DOHH2 (cell line): Measurements from ENCODE around the gene CAMK2D.

Experiments
- EZH2phosphoT487 ChIP-seq: fragments of 200-600 bp; sonication (generic); IDR thresholded peaks from 2 replicates; pipeline ENCODE4 v1.6.1; 2017; ENCODE audit warnings: borderline replicate concordance, mild to moderate bottlenecking, antibody characterized with exemption, low read length, moderate library complexity, mixed read lengths
- TF ChIP-seq, protein P1 (sequence below): fragments of 200-600 bp; sonication (generic); IDR thresholded peaks from one replicate; pipeline ENCODE4 v1.5.1; 2014; ENCODE audit warnings: antibody characterized with exemption, mild to moderate bottlenecking, low read depth, low read length; ENCODE audit not compliant: poor library complexity, severe bottlenecking

DNA sequence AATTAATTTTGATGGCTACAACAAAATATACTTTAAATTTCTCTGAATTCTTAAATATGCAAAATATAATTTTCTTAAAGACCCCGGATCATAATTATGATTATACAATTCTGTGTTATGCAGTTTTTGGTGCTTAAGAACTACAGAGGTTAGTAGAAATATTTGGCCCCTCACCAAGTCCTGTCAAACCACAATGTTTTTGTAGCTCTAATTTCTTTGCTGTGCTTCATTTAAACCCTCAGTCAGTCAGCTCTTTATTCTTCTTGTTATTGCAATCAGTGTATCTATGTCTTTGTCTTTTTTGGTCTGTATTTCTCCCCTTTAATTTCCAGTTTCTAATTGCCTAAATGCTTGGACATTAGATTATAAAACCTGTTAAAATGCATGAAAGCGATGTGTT is 186.1 kb downstream of the CAMK2D start:
- TF ChIP-seq, protein P1, sequence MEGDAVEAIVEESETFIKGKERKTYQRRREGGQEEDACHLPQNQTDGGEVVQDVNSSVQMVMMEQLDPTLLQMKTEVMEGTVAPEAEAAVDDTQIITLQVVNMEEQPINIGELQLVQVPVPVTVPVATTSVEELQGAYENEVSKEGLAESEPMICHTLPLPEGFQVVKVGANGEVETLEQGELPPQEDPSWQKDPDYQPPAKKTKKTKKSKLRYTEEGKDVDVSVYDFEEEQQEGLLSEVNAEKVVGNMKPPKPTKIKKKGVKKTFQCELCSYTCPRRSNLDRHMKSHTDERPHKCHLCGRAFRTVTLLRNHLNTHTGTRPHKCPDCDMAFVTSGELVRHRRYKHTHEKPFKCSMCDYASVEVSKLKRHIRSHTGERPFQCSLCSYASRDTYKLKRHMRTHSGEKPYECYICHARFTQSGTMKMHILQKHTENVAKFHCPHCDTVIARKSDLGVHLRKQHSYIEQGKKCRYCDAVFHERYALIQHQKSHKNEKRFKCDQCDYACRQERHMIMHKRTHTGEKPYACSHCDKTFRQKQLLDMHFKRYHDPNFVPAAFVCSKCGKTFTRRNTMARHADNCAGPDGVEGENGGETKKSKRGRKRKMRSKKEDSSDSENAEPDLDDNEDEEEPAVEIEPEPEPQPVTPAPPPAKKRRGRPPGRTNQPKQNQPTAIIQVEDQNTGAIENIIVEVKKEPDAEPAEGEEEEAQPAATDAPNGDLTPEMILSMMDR, result no peak
- TF ChIP-seq EZH2phosphoT487, result no peak
